Neural crest cell (in vitro differentiated cells): ENCODE results near the gene TH. TPM values are rescaled to one million over a fixed set of nuclear protein-coding genes. Genes with fewer than 3 reads are reported as not detected.
A peak's percentile ranks its signal among the peaks of the same experiment; 100 is the strongest.

Source experiments
- DNase-seq: peaks from one replicate; pipeline ENCODE4 v3.0.0; 2021; ENCODE audit warnings: low read depth, mixed read lengths, low spot score
- H3K27ac Mint-ChIP-seq: one replicate; pipeline ENCODE4 v1.8.0; 2021; ENCODE audit warnings: mild to moderate bottlenecking, mixed read lengths; ENCODE audit not compliant: unreplicated experiment
- H3K27me3 Mint-ChIP-seq: 2 replicates; pipeline ENCODE4 v1.8.0; 2021; ENCODE audit warnings: low read depth, mild to moderate bottlenecking, mixed read lengths
- H3K36me3 Mint-ChIP-seq: 2 replicates; pipeline ENCODE4 v1.8.0; 2021; ENCODE audit warnings: low read depth, mild to moderate bottlenecking, mixed read lengths
- H3K4me1 Mint-ChIP-seq: 2 replicates; pipeline ENCODE4 v1.8.0; 2021; ENCODE audit warnings: mixed read lengths
- H3K4me3 Mint-ChIP-seq: one replicate; pipeline ENCODE4 v1.8.0; 2021; ENCODE audit warnings: mild to moderate bottlenecking, mixed read lengths
- H3K9me3 Mint-ChIP-seq: 2 replicates; pipeline ENCODE4 v1.8.0; 2021; ENCODE audit warnings: mixed read lengths
- long read RNA-seq: library from polyadenylated mRNA; unstranded; transcript quantifications from one replicate; pipeline ENCODE4 v2.0.0, GENCODE V29; 2020
- total RNA-seq: library from RNA; stranded (reverse); gene quantifications from 2 replicates; pipeline ENCODE4 v1.2.1, GENCODE V29; 2021
- TF ChIP-seq, protein P1 (sequence below): fragments of 200-600 bp; sonication (generic); conservative IDR thresholded peaks from 2 replicates; pipeline ENCODE4 v1.5.0; 2021; ENCODE audit warnings: antibody characterized with exemption, mild to moderate bottlenecking

The TH gene
- 0.61 and 0.68 TPM in 2 replicates for total RNA-seq
- long read RNA-seq, result 0 reads

DNA sequence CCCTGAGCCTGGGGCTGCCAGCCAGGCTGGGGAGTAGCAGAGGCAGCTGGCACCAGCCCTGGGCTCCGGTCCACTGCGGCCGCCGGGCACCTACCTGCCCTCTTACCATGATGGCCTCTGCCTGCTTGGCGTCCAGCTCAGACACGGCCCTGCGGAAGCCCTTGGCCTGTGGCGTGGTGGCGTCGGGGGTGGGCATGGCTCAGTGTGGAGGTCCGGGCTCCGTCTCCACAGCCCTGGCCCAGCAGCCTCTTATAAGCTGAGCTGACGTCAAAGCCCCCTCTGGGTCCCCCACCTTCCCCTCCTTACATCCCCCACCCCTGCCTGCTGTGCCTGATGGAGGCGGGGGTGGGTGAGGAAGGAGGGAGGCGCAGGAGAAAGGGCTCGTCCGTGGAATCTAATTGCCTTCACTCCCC lies at the start of gene TH:
Gene TH, minus strand, starts transcription at position 225 of the 413 bp plus-strand sequence. Its CDS starts 29 bp downstream, at position 196.
- no peak for DNase-seq
- Mint-ChIP-seq H3K27ac (no peak within 1 kb of the TSS), H3K36me3 (no peaks in the 10 kb centered on the region), H3K4me3 (no peak within 1 kb of the TSS), H3K9me3 (no peaks in the 10 kb centered on the region), H3K4me1 (peaks cover 3% of the 10 kb centered on the region), H3K27me3 (no peaks in the 10 kb centered on the region)
- TF ChIP-seq, protein P1, sequence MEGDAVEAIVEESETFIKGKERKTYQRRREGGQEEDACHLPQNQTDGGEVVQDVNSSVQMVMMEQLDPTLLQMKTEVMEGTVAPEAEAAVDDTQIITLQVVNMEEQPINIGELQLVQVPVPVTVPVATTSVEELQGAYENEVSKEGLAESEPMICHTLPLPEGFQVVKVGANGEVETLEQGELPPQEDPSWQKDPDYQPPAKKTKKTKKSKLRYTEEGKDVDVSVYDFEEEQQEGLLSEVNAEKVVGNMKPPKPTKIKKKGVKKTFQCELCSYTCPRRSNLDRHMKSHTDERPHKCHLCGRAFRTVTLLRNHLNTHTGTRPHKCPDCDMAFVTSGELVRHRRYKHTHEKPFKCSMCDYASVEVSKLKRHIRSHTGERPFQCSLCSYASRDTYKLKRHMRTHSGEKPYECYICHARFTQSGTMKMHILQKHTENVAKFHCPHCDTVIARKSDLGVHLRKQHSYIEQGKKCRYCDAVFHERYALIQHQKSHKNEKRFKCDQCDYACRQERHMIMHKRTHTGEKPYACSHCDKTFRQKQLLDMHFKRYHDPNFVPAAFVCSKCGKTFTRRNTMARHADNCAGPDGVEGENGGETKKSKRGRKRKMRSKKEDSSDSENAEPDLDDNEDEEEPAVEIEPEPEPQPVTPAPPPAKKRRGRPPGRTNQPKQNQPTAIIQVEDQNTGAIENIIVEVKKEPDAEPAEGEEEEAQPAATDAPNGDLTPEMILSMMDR, result no peak

- H3K4me3 Mint-ChIP-seq, result no peak overlapping the region
- peak overlapping the region; percentile 10 for H3K27ac Mint-ChIP-seq
- peaks cover 18% of the 10 kb centered on the region for H3K27me3 Mint-ChIP-seq
- peaks cover 3% of the 10 kb centered on the region for H3K36me3 Mint-ChIP-seq
- TF ChIP-seq, protein P1, result no peak
- H3K4me1 Mint-ChIP-seq, result no peaks in the 10 kb centered on the region
- no peak for DNase-seq
- peaks cover 9% of the 10 kb centered on the region for H3K9me3 Mint-ChIP-seq
These were observed 49.4 kb upstream of the TH start for GRCh38 chr11:2221024-2221423.

- no peak for DNase-seq
- TF ChIP-seq, protein P1, result no peak
- Mint-ChIP-seq H3K27me3 (peaks cover 18% of the 10 kb centered on the region), H3K27ac (peak overlapping the region; percentile 57), H3K4me3 (no peak overlapping the region), H3K9me3 (peaks cover 6% of the 10 kb centered on the region), H3K4me1 (no peaks in the 10 kb centered on the region), H3K36me3 (peaks cover 3% of the 10 kb centered on the region)
These were observed 48.7 kb upstream of the TH start for GRCh38 chr11:2220173-2220771.

- TF ChIP-seq, protein P1, result no peak
- no peak overlapping the region for H3K4me3 Mint-ChIP-seq
- DNase-seq, result no peak
- H3K36me3 Mint-ChIP-seq, result peaks cover 3% of the 10 kb centered on the region
- peaks cover 4% of the 10 kb centered on the region for H3K4me1 Mint-ChIP-seq
- H3K27ac Mint-ChIP-seq, result no peak overlapping the region
- peaks cover 15% of the 10 kb centered on the region for H3K27me3 Mint-ChIP-seq
- H3K9me3 Mint-ChIP-seq, result peaks cover 6% of the 10 kb centered on the region
These were observed 47.9 kb upstream of the TH start for GRCh38 chr11:2219318-2220017.

DNA sequence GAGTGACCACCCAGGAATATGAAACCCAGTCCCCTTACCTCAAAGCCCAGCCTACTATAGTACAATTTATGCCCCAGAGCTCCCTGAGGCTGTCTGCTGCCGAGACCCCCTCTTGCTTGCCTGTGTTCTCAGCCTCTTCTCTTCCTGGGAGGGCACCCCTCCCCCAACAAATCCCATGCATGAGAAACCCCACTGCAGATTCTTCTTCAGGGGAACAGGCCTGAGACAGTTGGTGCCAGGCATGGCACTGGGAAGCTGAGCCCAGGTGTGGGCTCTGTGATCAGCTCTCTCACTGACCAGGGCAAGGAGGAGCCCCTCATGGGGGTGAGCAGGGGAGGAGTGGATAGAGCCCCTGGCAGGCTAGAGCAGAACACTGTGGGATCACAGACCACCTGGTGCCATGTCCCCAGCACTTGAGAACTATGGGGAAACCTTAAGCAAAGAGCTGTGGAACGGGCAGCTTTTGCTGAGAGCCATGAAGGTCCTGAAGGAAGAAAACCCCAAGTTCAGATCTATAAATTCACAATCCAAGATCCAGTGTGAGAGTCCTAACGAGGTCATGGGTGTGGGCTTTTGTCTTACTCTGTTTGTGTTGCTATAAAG lies 46.5 kb upstream of the TH start:
- Mint-ChIP-seq H3K9me3 (peaks cover 3% of the 10 kb centered on the region), H3K36me3 (no peaks in the 10 kb centered on the region), H3K4me1 (peaks cover 18% of the 10 kb centered on the region), H3K27ac (no peak overlapping the region), H3K4me3 (no peak overlapping the region), H3K27me3 (peaks cover 10% of the 10 kb centered on the region)
- TF ChIP-seq, protein P1, result no peak
- DNase-seq, result no peak
